ENCODE measurements around the gene ESYT1. TPM values are rescaled to one million over a fixed set of nuclear protein-coding genes. Genes with fewer than 3 reads are reported as not detected.
A peak's percentile ranks its signal among the peaks of the same experiment; 100 is the strongest.
"Not testable (repeated sequence)": the region's sequence is repeated elsewhere in the genome, so short reads cannot be mapped to it uniquely, and the experiment has no call there.

Gene ESYT1
- total RNA-seq, 1 donor from 2014 or later: 66.4 TPM

- DNase-seq (ENCODE audit: low spot score): no peak
Measured at GRCh38 chr12:56154246-56154771, 26.2 kb downstream of the ESYT1 start.

DNA sequence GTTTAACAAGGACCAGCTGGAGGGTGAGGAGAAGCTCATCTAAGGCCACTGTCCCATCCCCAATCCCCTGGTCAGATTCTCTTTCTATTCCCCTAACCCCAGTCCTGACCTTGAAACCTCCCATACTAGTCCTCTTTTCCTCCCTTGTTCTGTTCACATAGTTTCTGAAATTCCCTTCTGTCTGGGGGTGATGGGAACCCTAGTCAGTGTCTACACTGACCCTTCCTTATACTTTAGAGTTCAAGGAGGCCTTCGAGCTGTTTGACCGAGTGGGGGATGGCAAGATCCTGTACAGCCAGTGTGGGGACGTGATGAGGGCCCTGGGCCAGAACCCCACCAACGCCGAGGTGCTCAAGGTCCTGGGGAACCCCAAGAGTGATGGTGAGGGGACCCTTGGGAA is 26.8 kb downstream of the ESYT1 start:
- DNase-seq (ENCODE audit: low spot score): no peak

- DNase-seq (ENCODE audit: low spot score): no peak
Measured at GRCh38 chr12:56155256-56155845, 27.3 kb downstream of the ESYT1 start.

DNA sequence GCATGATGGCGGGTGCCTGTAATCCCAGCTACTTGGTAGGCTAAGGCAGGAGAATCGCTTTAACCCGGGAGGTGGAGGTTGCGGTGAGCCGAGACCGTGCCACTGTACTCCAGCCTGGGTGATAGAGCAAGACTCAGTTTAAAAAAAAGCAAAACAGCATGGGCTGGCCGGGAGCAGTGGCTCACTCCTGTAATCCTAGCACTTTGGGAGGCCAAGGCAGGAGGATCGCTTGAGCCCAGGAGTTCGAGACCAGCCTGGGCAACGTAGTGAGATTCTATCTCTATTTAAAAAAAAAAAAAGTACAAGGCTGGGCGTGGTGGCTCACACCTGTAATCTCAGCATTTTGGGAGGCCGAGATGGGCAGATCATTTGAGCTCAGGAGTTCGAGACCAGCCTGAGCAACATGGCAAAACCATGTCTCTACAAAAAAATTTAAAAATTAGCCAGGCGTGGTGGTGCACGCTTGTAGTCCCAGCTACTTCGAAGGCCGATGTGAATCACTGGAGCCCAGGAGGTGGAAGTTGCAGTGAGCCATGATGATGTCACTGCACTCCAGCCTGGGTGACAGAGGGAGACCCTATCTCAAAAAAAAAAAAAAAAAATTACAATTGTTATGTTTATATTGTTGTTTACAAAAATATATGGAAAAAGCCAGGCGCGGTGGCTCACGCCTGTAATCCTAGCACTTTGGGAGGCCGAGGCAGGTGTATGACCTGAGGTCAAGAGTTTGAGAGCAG is 28.6 kb downstream of the ESYT1 start:
- DNase-seq (ENCODE audit: low spot score): not testable (repeated sequence)

DNA sequence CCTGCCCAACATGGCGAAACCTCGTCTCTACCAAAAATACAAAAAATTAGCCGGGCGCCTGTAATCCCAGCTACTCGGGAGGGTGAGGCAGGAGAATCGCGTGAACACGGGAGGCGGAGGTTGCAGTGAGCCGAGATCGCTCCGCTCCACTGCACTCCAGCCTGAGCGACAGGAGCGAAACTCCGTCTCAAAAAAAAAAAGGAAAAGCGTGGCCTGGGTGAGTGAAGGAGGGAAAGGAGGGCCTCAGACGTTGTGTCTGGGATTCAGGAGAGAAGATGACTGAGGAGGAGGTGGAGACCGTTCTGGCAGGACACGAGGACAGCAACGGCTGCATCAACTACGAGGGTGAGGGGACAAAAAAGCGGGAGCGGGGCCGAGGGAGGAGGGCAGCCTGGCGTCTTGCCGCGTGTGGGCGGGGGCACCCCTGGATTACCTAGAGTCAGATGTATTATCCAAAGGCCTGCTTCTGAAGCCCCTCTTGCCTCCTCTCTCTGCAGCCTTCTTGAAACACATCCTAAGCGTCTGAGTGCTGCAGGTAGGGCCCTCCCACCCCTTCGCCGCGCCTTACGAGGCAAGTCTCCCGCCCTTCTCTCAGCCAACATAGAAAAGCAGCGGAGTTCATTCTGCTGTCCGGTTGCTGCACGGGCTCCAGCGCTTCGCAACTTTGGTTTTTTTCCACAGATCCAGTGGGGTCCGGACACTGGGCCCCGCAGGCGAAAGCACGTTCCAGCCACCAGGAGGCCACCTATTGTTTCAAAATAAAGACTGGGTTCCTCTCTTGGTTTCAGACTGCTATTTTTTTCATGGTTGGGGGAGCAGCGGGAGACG is 29.3 kb downstream of the ESYT1 start:
- peak; percentile 89 for DNase-seq (ENCODE audit: low spot score)

DNA sequence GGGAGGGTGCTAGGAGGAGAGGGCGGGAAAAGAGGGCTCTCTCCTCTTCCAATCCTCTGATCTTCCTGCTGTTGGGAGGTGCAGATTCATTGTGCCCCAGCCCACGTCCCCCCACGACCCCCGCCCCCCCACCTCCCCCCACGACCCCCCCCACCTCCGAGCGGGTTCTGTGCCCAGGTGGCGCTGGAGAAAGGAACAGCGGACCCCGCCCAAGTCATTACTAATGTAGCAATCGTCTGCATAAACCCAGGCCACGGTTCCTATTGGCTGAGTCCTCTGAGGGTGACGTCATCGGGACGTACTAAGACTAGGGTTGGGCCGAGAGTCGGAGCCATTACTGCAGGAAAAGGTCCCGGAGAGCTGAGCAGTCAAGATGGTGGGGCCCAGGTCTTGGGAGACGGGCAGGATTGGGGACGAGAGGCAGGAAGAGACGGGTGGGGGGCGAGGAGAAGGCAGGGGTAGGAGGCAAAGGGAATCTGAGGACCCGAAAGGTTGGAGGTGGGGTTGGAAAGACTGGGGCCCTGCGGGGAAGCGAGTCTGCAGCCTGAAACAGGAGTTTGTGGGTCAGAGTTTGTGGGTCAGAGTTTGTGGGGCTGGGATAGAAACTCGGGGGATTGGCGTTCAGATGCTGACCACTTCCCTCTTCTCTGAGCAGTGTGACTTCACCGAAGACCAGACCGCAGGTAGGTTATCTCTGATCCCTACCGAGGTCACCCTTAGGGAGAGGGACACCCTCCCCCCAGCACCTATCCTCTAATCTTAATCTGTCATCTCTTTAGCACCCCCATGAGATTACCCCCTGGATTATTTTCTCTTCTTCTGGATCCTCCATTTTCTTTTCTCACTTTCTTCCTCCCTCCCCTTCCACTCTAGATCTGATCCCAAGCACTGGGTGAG is 30.2 kb downstream of the ESYT1 start, which contains the start of gene MYL6:
Gene MYL6, plus strand, starts transcription at position 331 of the 897 bp plus-strand sequence. Its CDS starts 43 bp downstream, at position 374.
- DNase-seq (ENCODE audit: low spot score): peak; percentile 99

DNA sequence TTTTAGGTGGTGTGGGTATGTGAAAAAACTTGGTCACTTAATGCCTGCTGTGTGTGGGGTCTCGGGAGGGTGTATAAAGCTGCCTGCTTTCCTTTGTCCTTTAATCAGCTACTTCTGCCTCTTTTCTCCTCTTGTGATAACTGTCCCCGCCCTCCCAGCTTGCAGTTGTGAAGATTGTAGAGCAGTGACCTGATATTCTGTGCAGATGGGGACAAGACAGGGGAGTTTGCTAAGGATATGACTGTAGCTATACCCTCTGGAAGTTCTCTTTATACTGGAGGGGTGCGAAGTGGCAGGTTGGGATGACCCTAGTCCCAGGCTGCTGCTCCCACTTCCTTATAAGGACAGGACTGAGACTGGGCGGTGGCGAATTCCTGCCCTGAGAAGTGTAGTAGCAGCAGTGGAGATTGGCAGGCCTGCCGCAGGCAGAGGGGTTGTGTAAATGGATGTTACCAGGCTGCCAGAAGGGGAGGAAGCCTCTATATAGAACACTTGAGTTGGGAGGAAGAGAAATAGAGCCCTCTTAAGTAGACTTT is 30.9 kb downstream of the ESYT1 start:
- peak; percentile 90 for DNase-seq (ENCODE audit: low spot score)

DNA sequence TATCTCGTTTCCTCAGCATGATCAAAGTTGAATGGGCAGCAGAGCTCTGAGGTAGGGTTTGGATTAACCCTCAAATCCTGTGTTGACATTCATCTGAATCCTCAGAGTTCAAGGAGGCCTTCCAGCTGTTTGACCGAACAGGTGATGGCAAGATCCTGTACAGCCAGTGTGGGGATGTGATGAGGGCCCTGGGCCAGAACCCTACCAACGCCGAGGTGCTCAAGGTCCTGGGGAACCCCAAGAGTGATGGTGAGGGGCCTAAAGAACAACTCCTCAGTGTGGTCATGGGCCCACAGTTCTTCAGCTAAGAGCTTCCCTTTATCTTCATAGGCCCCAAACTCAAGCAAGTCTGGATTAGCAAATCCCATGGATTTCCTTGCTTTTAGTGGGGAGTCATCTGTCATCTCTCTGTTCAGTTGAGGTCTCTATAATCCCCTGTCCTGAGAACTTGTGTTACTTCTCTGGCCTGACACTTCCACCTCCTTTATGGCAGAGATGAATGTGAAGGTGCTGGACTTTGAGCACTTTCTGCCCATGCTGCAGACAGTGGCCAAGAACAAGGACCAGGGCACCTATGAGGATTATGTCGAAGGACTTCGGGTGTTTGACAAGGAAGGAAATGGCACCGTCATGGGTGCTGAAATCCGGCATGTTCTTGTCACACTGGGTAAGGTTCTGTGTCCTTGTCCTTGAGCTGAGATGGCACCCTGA is 31.6 kb downstream of the ESYT1 start:
- DNase-seq (ENCODE audit: low spot score): no peak

DNA sequence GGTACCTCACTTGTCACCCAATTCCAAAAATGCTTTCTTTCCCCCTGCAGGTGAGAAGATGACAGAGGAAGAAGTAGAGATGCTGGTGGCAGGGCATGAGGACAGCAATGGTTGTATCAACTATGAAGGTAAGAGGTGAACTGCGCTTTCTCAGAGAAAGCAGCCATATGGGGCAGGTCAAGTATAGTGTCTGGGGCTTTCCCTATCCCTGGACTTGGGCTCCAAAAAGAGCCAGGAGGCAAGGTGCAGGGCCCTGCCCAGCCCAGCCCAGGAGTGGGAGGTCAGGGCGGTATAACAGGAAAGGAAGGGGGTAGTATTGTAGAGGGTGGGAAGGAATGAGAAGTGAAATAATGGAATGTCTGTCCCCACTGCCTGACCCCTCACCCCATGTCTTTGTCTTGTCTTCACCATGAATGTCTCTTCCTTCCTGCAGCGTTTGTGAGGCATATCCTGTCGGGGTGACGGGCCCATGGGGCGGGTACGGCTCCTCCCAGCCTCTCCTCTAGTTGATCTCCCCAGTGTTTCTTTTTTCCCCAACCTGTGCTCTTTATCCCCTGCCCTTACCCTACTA is 32.2 kb downstream of the ESYT1 start:
- DNase-seq (ENCODE audit: low spot score): no peak

DNA sequence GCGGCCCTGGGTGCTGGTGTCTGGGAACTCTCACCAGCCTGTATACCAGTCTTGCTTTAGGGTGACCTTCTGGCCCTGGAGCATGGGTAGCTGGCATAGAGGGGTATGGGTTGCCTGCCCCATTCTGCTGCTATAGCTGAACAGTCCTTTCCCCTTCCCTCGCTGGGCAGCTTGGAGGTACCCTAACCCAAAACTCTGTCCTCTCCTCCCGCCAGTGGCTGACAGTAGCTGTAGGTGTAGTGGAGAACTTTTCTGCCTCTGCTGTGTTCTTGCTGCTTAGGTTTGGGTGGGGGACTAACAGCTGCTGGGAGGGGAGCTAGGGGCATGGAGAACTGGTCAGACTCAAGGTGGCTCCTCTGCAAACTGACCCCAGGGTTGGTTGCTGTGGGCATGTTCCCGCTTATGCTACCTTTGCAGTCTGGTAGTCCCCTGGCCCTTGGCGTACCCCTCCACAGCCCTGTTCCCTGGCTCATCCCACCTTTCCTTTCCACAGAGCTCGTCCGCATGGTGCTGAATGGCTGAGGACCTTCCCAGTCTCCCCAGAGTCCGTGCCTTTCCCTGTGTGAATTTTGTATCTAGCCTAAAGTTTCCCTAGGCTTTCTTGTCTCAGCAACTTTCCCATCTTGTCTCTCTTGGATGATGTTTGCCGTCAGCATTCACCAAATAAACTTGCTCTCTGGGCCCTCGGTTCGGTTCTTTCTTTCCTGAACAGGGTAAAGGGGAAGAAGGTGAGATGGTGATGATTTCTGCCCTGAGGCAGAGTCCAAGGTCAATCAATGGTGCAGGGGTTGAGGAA is 33.0 kb downstream of the ESYT1 start:
- no peak for DNase-seq (ENCODE audit: low spot score)

DNA sequence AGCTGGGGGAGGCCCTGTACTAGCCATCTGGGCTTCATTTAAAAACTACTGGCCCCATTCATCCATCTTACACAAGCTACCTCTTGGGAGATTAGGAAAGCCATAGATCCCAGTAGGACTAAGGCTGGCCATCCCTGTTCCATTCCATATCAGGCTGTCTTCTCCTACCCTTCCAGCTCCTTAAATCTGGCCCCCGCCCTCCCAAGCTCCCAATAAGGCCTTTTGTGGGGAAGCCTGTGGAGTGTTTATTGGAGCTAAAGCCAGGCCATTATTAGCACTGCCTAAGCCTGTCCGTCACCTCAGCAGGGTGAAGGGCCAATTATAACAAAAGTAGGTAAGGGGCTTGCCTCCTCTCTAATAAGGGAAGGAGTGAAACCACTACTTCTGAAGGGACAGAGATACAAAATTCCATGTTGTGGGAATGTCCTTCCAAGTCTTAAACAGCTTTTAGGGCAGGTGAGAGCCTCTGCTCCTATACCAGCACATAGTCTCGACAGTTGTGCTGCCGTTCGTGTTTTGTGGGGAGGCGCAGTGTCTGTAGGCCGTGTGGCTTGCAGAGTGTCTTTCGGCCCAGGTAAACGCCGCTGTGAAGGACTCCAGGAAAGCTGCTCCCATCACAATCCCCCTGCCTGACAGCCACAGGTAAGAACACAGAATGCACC is 33.8 kb downstream of the ESYT1 start:
- no peak for DNase-seq (ENCODE audit: low spot score)

DNA sequence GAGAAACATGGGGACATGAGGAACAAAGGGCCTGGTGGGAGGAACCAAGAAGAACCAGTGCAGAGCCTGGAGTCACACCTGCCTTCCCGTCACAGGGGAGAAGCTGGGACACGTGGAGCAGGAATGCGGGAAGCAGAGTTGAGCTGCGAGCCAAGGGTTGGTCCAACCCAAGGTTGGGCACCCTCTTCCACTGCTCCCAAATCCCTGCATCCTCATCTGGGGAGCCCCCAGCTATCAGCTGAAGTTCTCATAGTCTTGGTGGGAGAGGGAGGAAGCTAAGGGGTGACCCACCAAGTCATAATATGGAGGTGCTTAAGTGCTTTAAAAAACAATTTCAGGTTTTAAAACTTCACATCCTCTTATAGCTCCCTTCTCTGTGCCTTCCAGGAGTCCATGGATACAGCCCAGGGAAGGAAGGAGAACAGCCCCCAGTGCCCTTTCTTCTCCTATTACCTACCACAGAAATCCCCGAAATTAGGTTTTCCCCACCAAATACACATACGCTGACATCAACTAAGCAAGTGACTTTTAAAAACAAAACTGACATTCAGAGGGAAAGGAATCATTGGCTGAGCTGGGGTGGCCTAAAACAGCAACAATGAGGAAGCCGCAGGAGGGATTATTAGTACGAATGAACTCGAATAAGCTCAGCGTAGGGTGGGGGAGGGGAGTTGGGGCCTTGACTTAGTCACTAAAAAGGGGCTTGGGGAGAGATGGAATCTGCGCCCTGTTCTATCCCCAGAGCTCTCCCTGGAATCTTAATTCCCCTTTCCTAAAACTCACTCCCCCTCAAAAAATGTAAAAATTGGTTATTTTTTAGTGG is 34.6 kb downstream of the ESYT1 start:
- DNase-seq (ENCODE audit: low spot score): no peak

- DNase-seq (ENCODE audit: low spot score): no peak
Measured at GRCh38 chr12:56163533-56164344, 35.7 kb downstream of the ESYT1 start.

DNA sequence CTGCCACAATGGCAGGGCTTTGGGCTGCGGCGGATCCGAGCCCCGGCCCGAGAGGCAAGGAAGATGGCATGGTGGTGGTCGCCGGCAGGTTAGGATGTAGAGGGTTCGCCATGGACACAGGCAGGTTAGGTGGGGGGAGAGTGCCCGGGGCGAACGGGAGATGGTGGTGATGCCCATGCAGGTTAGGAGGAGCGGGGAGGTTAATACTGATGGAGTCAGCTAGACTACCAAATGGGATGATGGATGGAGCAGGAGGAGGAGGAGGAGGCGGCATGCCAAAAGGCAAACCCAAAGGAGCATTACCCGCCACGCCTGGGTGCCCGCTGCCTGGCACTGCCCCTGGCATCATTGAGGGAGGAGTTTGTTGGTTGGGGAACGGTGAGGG is 36.3 kb downstream of the ESYT1 start:
- DNase-seq (ENCODE audit: low spot score): no peak

- DNase-seq (ENCODE audit: low spot score): no peak
Measured at GRCh38 chr12:56165369-56165768, 37.3 kb downstream of the ESYT1 start.

GRCh38 chr12:56169229-56169759 is 41.2 kb downstream of the ESYT1 start:
- DNase-seq (ENCODE audit: low spot score): no peak
